Measurements from ENCODE around the gene PPP2R2C.

GRCh38 chr4:6293097-6293445, 179.3 kb downstream of the PPP2R2C start:
- TF ChIP-seq POLR2A (IDR thresholded peaks at IDR 0.05; ENCODE audit: borderline replicate concordance, extremely low read depth, insufficient read depth, insufficient read length) (no peak), CTCF (IDR thresholded peaks at IDR 0.05 in 2 of 3, conservative IDR thresholded peaks at IDR 0.05 in 1 of 3; ENCODE audit: borderline replicate concordance in 1 of 3, insufficient read depth in 1 of 3, low read depth in 2 of 3, low read length in 2 of 3) (no peak), POLR2AphosphoS5 (IDR thresholded peaks at IDR 0.05; ENCODE audit: low read depth, low read length) (no peak), EZH2phosphoT487 (IDR thresholded peaks at IDR 0.05; ENCODE audit: borderline replicate concordance) (no peak), ZNF274 (IDR thresholded peaks at IDR 0.05; ENCODE audit: low read depth, low read length) (no peak), ZBTB33 (IDR thresholded peaks at IDR 0.05; ENCODE audit: extremely low read depth, insufficient replicate concordance, low read length) (no peak), ATF3 (IDR thresholded peaks at IDR 0.05) (no peak)

Measured in HCT116 (cell line).